Amniotic epithelial cell (primary cell): ENCODE results near the gene ATP6V1E1.
A peak's percentile ranks its signal among the peaks of the same experiment; 100 is the strongest.
"Not testable (repeated sequence)": the region's sequence is repeated elsewhere in the genome, so short reads cannot be mapped to it uniquely, and the experiment has no call there.

ENCODE experiments used
- DNase-seq: peaks from one replicate; pipeline ENCODE4 v3.0.0-alpha.2; 2010; ENCODE audit warnings: low read depth

ATP6V1E1 gene

GRCh38 chr22:17581056-17581455, 47.5 kb downstream of the ATP6V1E1 start:
- no peak for DNase-seq

GRCh38 chr22:17580441-17581031, 48.0 kb downstream of the ATP6V1E1 start:
- no peak for DNase-seq

GRCh38 chr22:17579535-17579981, 49.0 kb downstream of the ATP6V1E1 start:
- no peak for DNase-seq

- DNase-seq, result peak; percentile 53
Measured at GRCh38 chr22:17578136-17578754, 50.3 kb downstream of the ATP6V1E1 start.

- peak; percentile 80 for DNase-seq
Measured at GRCh38 chr22:17576470-17576869, 52.1 kb downstream of the ATP6V1E1 start.

GRCh38 chr22:17575681-17576080, 52.9 kb downstream of the ATP6V1E1 start:
- DNase-seq, result no peak

GRCh38 chr22:17575151-17575550, 53.4 kb downstream of the ATP6V1E1 start:
- DNase-seq, result peak; percentile 79

- DNase-seq, result peak; percentile 98
Measured at GRCh38 chr22:17570851-17571631, 57.5 kb downstream of the ATP6V1E1 start.

- DNase-seq, result peak; percentile 21
Measured at GRCh38 chr22:17569971-17570511, 58.5 kb downstream of the ATP6V1E1 start.

- DNase-seq, result no peak
Measured at GRCh38 chr22:17566776-17567175, 61.8 kb downstream of the ATP6V1E1 start.

- DNase-seq, result not testable (repeated sequence)
Measured at GRCh38 chr22:17566016-17566687, 62.4 kb downstream of the ATP6V1E1 start.

- DNase-seq, result peak; percentile 42
Measured at GRCh38 chr22:17563936-17564391, 64.6 kb downstream of the ATP6V1E1 start.

- peak; percentile 28 for DNase-seq
Measured at GRCh38 chr22:17562906-17563870, 65.4 kb downstream of the ATP6V1E1 start, which contains the start of gene SLC25A18. SLC25A18 (plus strand) TSS chr22:17563498; CDS start chr22:17579945, 16,447 bp downstream.

- DNase-seq, result no peak
Measured at GRCh38 chr22:17559188-17559587, 69.4 kb downstream of the ATP6V1E1 start.

- no peak for DNase-seq
Measured at GRCh38 chr22:17554814-17555213, 73.7 kb downstream of the ATP6V1E1 start.

- no peak for DNase-seq
Measured at GRCh38 chr22:17552737-17553136, 75.8 kb downstream of the ATP6V1E1 start.

- no peak for DNase-seq
Measured at GRCh38 chr22:17549655-17550054, 78.9 kb downstream of the ATP6V1E1 start.

- DNase-seq, result no peak
Measured at GRCh38 chr22:17549183-17549582, 79.4 kb downstream of the ATP6V1E1 start.

GRCh38 chr22:17548756-17549035, 79.9 kb downstream of the ATP6V1E1 start:
- no peak for DNase-seq

- no peak for DNase-seq
Measured at GRCh38 chr22:17548010-17548755, 80.4 kb downstream of the ATP6V1E1 start.
